Measurements from ENCODE around the gene SBF2. TPM values are rescaled to one million over a fixed set of nuclear protein-coding genes. Genes with fewer than 3 reads are reported as not detected.
A peak's percentile ranks its signal among the peaks of the same experiment; 100 is the strongest.

Gene SBF2
- total RNA-seq, 2 donors from 2014 or later, result 53.8 to 60.8 TPM

DNA sequence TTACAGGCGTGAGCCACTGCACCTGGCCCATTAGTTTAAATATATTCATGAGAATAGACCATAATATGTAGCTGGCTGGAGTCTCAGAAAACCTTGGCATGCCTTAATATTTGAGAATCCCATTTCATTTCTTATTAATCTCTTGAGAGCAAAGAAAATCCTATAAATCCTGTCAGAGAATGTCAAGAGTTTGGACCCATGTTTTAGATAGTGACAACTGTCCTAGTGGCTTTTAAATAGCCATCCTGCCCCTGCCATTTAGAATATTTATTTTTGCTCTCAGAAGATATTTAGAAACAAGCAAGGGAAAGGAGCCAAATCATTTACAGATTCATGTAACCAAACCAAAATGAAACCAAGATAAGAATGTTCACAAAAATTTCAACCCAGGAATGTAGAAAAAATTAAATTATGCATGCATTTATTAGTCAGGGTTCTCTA is 522.9 kb downstream of the SBF2 start:
- H3K36me3 ChIP-seq, result no peaks in the 10 kb centered on the region
- ATAC-seq (ENCODE audit: insufficient number of reproducible peaks, low FRiP score, low read depth), result no peak
- H3K27ac ChIP-seq, result peak overlapping the region in 1 of 2 donors; percentile 45
- peaks cover 0 to 25% of the 10 kb centered on the region in 2 donors for H3K4me1 ChIP-seq (ENCODE audit: control insufficient read depth in 1 of 2, low read depth in 2 of 2)
- TF ChIP-seq, protein P1, sequence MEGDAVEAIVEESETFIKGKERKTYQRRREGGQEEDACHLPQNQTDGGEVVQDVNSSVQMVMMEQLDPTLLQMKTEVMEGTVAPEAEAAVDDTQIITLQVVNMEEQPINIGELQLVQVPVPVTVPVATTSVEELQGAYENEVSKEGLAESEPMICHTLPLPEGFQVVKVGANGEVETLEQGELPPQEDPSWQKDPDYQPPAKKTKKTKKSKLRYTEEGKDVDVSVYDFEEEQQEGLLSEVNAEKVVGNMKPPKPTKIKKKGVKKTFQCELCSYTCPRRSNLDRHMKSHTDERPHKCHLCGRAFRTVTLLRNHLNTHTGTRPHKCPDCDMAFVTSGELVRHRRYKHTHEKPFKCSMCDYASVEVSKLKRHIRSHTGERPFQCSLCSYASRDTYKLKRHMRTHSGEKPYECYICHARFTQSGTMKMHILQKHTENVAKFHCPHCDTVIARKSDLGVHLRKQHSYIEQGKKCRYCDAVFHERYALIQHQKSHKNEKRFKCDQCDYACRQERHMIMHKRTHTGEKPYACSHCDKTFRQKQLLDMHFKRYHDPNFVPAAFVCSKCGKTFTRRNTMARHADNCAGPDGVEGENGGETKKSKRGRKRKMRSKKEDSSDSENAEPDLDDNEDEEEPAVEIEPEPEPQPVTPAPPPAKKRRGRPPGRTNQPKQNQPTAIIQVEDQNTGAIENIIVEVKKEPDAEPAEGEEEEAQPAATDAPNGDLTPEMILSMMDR (IDR thresholded peaks at IDR 0.05), result no peak
- no peaks in the 10 kb centered on the region for H3K9me3 ChIP-seq
- DNase-seq (ENCODE audit: low spot score), result no peak
- H3K4me3 ChIP-seq, result no peak overlapping the region
- H3K27me3 ChIP-seq (replicated peaks; ENCODE audit: insufficient read depth), result no peaks in the 10 kb centered on the region

- H3K27me3 ChIP-seq (replicated peaks; ENCODE audit: insufficient read depth), result no peaks in the 10 kb centered on the region
- H3K9me3 ChIP-seq, result no peaks in the 10 kb centered on the region
- TF ChIP-seq, protein P1 (IDR thresholded peaks at IDR 0.05), result no peak
- H3K27ac ChIP-seq, result no peak overlapping the region
- no peaks in the 10 kb centered on the region for H3K36me3 ChIP-seq
- DNase-seq (ENCODE audit: low spot score) (no peak), ATAC-seq (ENCODE audit: insufficient number of reproducible peaks, low FRiP score, low read depth) (no peak)
- H3K4me3 ChIP-seq, result no peak overlapping the region
- H3K4me1 ChIP-seq (ENCODE audit: control insufficient read depth in 1 of 2, low read depth in 2 of 2), result peaks cover 8 to 29% of the 10 kb centered on the region in 2 donors
Observed at GRCh38 chr11:9769621-9770020, 524.4 kb downstream of the SBF2 start.

- DNase-seq (ENCODE audit: low spot score) (no peak), ATAC-seq (ENCODE audit: insufficient number of reproducible peaks, low FRiP score, low read depth) (no peak)
- Histone ChIP-seq H3K27me3 (replicated peaks; ENCODE audit: insufficient read depth) (no peaks in the 10 kb centered on the region), H3K27ac (peak overlapping the region; percentile 68 to 78), H3K4me3 (no peak overlapping the region), H3K4me1 (ENCODE audit: control insufficient read depth in 1 of 2, low read depth in 2 of 2) (peaks cover 11 to 20% of the 10 kb centered on the region in 2 donors), H3K36me3 (no peaks in the 10 kb centered on the region), H3K9me3 (no peaks in the 10 kb centered on the region)
- TF ChIP-seq, protein P1 (IDR thresholded peaks at IDR 0.05), result no peak
Observed at GRCh38 chr11:9765320-9766101, 528.5 kb downstream of the SBF2 start.

GRCh38 chr11:9763301-9763700 is 530.7 kb downstream of the SBF2 start:
- Histone ChIP-seq H3K36me3 (no peaks in the 10 kb centered on the region), H3K4me3 (no peak overlapping the region), H3K27me3 (replicated peaks; ENCODE audit: insufficient read depth) (no peaks in the 10 kb centered on the region), H3K9me3 (no peaks in the 10 kb centered on the region), H3K27ac (no peak overlapping the region), H3K4me1 (ENCODE audit: control insufficient read depth in 1 of 2, low read depth in 2 of 2) (peaks cover 19 to 38% of the 10 kb centered on the region in 2 donors)
- TF ChIP-seq, protein P1 (IDR thresholded peaks at IDR 0.05), result no peak
- DNase-seq (ENCODE audit: low spot score) (no peak), ATAC-seq (ENCODE audit: insufficient number of reproducible peaks, low FRiP score, low read depth) (no peak)

GRCh38 chr11:9762531-9762930 is 531.5 kb downstream of the SBF2 start:
- H3K27ac ChIP-seq, result no peak overlapping the region
- H3K27me3 ChIP-seq (replicated peaks; ENCODE audit: insufficient read depth), result no peaks in the 10 kb centered on the region
- H3K36me3 ChIP-seq, result no peaks in the 10 kb centered on the region
- no peak for DNase-seq (ENCODE audit: low spot score)
- ATAC-seq (ENCODE audit: insufficient number of reproducible peaks, low FRiP score, low read depth), result no peak
- H3K4me1 ChIP-seq (ENCODE audit: control insufficient read depth in 1 of 2, low read depth in 2 of 2), result peaks cover 19 to 42% of the 10 kb centered on the region in 2 donors
- no peaks in the 10 kb centered on the region for H3K9me3 ChIP-seq
- TF ChIP-seq, protein P1 (IDR thresholded peaks at IDR 0.05), result no peak
- no peak overlapping the region for H3K4me3 ChIP-seq
